Memory B cell (primary cell): Measurements from ENCODE around the gene GPD1L.
"Not testable (repeated sequence)": the region's sequence is repeated elsewhere in the genome, so short reads cannot be mapped to it uniquely, and the experiment has no call there.

ENCODE experiments used
- ATAC-seq: fragments of 150-1000 bp; cut with Tn5 transposase; 2 replicates; pipeline ENCODE4 v1.10.0; 2021; ENCODE audit warnings: low read depth, mild to moderate bottlenecking, moderate library complexity
- DNase-seq, 2 donors: peaks; one replicate each; pipeline ENCODE4 v3.0.0; 2022; ENCODE audit warnings: low spot score in 2 of 2
- H3K27ac Mint-ChIP-seq: one replicate; pipeline ENCODE4 v1.8.0; 2022; ENCODE audit warnings: mild to moderate bottlenecking, moderate library complexity, mixed read lengths
- H3K27me3 Mint-ChIP-seq: one replicate; pipeline ENCODE4 v1.8.0; 2022; ENCODE audit warnings: mixed read lengths
- H3K36me3 Mint-ChIP-seq: one replicate; pipeline ENCODE4 v1.8.0; 2022; ENCODE audit warnings: mild to moderate bottlenecking, mixed read lengths
- H3K4me1 Mint-ChIP-seq: one replicate; pipeline ENCODE4 v1.8.0; 2022; ENCODE audit warnings: mixed read lengths
- H3K4me3 Mint-ChIP-seq: one replicate; pipeline ENCODE4 v1.8.0; 2022; ENCODE audit warnings: mild to moderate bottlenecking, moderate library complexity, mixed read lengths
- H3K9me3 Mint-ChIP-seq: one replicate; pipeline ENCODE4 v1.8.0; 2022; ENCODE audit warnings: mixed read lengths

Gene GPD1L

DNA sequence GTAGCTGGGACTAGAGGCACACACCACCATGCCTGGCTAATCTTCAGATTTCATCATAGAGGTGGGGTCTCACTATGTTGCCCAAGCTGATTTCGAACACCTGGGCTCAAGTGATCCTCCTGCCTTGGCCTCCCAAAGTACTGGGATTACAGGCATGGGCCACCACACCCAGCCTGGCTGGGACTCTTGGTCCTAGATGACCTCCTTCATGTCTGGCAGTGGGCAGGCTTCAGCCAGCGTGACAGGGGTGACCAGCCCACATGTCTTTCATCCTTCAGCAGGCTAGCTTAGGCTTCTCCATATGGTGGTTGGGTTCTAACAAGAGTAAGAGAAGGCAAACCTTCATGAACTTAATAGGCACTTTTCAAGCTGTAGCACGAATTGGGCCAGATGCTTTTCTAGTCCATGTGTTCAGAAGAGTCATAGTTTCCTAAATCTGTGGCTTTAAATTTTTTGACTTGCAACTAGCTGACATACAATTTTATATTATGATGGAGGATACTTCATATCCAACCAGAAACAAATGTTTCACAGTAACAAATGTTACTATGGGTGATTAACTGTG, 7.6 kb downstream of the GPD1L start:
- peak overlapping the region; percentile 75 for H3K4me3 Mint-ChIP-seq
- no peak for DNase-seq
- ATAC-seq: no peak

DNA sequence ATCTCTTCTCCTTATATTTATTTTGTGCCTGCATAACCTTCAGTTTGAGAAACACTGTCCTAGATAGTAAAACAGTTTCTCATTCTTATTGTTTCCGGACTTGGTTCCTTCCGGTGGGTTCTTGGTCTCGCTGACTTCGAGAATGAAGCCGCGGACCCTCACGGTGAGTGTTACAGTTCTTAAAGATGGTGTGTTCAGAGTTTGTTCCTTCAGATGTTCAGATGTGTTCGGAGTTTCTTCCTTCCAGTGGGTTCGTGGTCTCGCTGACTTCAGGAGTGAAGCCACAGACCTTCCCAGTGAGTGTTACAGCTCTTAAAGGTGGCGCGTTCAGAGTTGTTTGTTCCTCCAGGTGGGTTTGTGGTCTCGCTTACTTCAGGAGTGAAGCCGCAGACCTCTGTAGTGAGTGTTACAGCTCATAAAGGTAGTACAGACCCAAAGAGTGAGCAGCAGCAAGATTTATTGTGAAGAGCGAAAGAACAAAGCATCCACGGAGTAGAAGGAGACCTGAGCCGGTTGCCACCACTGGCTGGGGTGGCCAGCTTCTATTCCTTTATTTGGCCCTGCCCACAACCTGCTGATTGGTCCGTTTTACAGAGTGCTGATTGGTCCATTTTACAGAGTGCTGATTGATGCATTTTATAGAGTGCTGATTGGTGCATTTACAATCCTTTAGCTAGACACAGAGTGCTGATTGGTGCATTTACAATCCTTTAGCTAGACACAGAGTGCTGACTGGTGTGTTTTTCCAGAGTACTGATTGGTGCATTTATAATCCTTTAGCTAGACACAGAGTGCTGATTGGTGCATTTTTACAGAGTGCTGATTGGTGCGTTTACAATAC, 8.3 kb downstream of the GPD1L start:
- H3K27me3 Mint-ChIP-seq, DNase-seq, H3K27ac Mint-ChIP-seq, H3K9me3 Mint-ChIP-seq, H3K36me3 Mint-ChIP-seq: not testable (repeated sequence)
- peaks cover 19% of the 10 kb centered on the region for H3K4me1 Mint-ChIP-seq
- ATAC-seq: peak; percentile 37
- H3K4me3 Mint-ChIP-seq: peak overlapping the region; percentile 75

More for the DNA sequence above, 7.6 kb downstream of the GPD1L start:
- H3K4me1 Mint-ChIP-seq: peaks cover 21% of the 10 kb centered on the region
- peaks cover 5% of the 10 kb centered on the region for H3K36me3 Mint-ChIP-seq
- no peak overlapping the region for H3K27ac Mint-ChIP-seq
- no peaks in the 10 kb centered on the region for H3K9me3 Mint-ChIP-seq
- H3K27me3 Mint-ChIP-seq: no peaks in the 10 kb centered on the region

DNA sequence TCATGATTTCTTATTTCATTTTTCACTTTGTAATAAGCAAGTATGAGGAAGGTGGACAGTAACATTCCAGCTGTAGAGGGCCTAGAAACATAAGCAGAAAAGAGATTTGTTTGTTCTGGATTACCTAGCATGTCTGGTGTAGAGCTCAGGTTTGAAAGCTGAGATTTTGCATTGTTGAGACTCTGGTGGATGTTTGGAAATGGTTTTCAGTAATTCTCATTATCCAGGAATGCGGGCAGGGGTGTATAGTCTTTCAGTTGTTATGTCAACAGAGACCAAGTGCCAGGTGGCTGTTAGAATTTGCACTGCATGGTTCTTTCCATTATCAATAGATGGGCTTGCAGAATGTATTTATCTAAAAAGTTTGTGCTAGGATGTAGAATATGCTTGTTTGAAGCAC, 10.9 kb downstream of the GPD1L start:
- no peaks in the 10 kb centered on the region for H3K27me3 Mint-ChIP-seq
- peaks cover 4% of the 10 kb centered on the region for H3K36me3 Mint-ChIP-seq
- no peaks in the 10 kb centered on the region for H3K9me3 Mint-ChIP-seq
- DNase-seq: no peak
- H3K4me3 Mint-ChIP-seq: no peak overlapping the region
- no peak for ATAC-seq
- peaks cover 23% of the 10 kb centered on the region for H3K4me1 Mint-ChIP-seq
- no peak overlapping the region for H3K27ac Mint-ChIP-seq

DNA sequence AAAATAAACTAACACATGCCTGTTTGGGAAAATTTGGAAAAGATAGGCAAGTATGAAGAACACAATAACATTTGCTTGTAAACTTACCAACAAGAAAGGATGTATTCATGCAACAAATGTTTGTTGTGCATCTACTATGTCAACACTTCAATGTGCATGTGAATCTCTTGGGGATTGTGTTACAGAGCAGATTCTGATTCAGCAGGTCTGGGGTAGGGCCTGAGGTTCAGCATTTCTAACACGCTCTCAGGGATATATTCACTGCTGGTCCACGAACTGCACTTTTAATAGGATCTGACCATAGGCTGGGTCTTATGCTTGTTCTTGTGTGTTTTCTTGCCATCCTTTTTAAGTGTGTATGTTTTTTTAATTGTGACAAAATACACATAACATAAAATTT, 11.8 kb downstream of the GPD1L start:
- ATAC-seq (no peak), DNase-seq (no peak)
- Mint-ChIP-seq H3K4me3 (no peak overlapping the region), H3K4me1 (peaks cover 22% of the 10 kb centered on the region), H3K36me3 (peaks cover 4% of the 10 kb centered on the region), H3K9me3 (no peaks in the 10 kb centered on the region), H3K27ac (no peak overlapping the region), H3K27me3 (no peaks in the 10 kb centered on the region)

DNA sequence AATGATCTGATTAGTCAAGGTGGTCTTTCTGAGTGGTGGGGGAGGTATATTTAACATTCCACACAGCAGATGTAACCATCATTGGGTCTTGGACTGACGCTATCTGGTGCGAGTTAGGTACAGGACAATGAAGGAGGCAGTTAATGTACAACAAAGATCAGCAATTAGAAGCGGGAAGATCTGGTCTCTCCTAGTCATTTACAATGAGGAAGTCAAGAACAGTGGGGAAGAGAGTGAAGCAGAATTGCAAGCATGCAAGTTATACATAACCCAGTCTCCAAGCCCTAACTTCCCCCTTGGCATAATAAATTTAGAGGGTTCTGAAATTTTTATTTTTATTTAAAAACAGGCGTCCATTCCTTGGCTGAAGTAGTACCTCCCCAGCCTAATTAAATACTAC, 14.1 kb downstream of the GPD1L start:
- Mint-ChIP-seq H3K27me3 (no peaks in the 10 kb centered on the region), H3K27ac (no peak overlapping the region), H3K4me3 (no peak overlapping the region), H3K36me3 (no peaks in the 10 kb centered on the region), H3K9me3 (no peaks in the 10 kb centered on the region), H3K4me1 (peaks cover 13% of the 10 kb centered on the region)
- DNase-seq: no peak
- ATAC-seq: no peak

DNA sequence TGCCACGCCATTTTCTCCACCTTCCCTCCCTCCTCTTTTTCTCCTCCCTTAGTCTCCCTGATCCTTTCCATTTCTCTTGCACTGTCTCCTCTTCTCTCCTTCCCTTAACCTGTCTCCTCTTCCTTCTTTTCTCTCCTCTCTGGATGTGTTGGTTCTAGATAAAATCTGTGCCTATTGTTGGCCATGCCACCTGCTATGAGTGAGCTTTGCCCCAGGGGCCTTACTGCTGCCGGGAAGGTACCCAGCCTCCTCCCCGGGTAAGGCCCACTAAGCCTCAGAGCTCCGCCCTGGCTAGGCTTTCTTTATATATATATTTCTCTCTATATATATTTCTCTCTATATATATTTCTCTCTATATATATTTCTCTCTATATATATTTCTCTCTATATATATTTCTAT, 14.7 kb downstream of the GPD1L start:
- Mint-ChIP-seq H3K4me1 (peaks cover 13% of the 10 kb centered on the region), H3K27ac (no peak overlapping the region), H3K36me3 (no peaks in the 10 kb centered on the region), H3K27me3 (no peaks in the 10 kb centered on the region), H3K4me3 (no peak overlapping the region), H3K9me3 (no peaks in the 10 kb centered on the region)
- ATAC-seq (no peak), DNase-seq (no peak)

DNA sequence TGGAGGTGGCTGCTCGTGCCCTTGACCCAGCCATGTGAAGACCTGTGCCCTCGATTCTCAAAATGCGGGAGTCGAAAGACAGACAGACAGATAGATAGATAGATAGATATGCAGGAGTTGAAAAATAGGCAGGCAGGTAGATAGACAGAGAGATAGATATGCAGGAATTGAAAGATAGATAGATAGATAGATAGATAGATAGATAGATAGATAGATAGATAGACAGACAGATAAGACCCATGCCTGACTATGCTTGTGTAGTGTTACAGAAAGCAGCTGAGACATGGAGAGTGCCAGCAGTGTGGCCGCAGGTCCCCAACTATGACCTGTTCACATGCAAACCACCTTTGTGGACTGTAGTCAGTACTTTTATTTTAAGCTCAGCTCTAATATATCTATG, 17.2 kb downstream of the GPD1L start:
- peaks cover 8% of the 10 kb centered on the region for H3K4me1 Mint-ChIP-seq
- no peak overlapping the region for H3K4me3 Mint-ChIP-seq
- ATAC-seq (no peak), DNase-seq (no peak)
- no peak overlapping the region for H3K27ac Mint-ChIP-seq
- H3K27me3 Mint-ChIP-seq: no peaks in the 10 kb centered on the region
- no peaks in the 10 kb centered on the region for H3K36me3 Mint-ChIP-seq
- H3K9me3 Mint-ChIP-seq: no peaks in the 10 kb centered on the region

DNA sequence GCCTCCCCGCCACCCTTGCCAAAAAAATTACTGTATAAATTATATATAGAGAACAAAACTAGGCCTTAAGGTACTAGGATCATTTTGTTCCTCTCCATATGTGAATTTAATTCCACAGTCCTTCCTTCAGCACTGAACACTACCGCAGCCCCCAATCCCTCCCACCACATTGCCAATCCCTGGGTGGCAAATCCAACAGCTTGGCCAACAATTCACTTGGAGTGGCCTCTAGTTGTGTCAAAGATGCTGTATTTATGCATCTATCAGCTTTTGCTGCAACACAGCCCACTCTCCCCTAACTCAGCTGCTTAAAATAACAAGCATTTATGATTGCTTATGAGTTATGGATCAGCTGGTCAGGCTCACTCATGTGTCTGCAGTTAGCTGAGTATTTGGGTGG, 18.6 kb downstream of the GPD1L start:
- Mint-ChIP-seq H3K4me1 (peaks cover 8% of the 10 kb centered on the region), H3K27ac (no peak overlapping the region), H3K9me3 (no peaks in the 10 kb centered on the region), H3K27me3 (no peaks in the 10 kb centered on the region), H3K36me3 (no peaks in the 10 kb centered on the region), H3K4me3 (no peak overlapping the region)
- DNase-seq (no peak), ATAC-seq (no peak)

DNA sequence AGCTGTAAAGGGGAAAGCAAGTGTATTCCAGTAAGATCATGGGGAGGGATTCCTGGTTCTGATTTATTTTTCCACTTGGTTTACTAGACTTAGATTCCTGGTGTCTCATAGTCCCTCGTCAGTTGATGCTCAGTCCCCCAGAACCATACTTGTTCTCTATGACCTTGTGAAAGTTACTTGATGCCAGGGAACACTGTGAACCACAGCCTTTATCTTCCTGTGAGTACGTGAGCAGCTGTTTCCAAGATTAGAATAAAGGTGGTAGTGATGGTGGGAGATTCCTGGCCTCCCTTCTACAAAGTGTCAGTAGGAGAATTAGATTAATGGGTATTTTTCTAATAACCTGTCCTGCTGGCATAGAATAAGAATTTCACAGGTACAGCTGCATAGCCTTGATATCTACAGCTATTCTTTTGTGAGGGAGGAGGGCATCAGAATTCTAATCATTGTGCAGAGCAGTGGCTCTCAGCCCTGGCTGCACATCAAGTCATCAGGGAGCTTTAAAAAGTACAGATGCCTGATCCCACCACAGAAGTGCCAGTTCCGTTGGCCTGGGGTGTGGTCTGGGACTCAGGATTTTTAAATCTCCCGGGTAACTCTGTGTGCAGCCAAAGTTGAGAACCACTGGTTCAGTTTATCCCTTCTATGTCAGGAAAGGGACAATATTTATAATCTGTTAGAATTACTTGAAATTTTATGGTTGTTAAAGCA, 20.0 kb downstream of the GPD1L start:
- H3K4me3 Mint-ChIP-seq: no peak overlapping the region
- DNase-seq: no peak
- H3K36me3 Mint-ChIP-seq: peaks cover 8% of the 10 kb centered on the region
- H3K9me3 Mint-ChIP-seq: no peaks in the 10 kb centered on the region
- no peak overlapping the region for H3K27ac Mint-ChIP-seq
- no peak for ATAC-seq
- no peaks in the 10 kb centered on the region for H3K27me3 Mint-ChIP-seq
- H3K4me1 Mint-ChIP-seq: peaks cover 2% of the 10 kb centered on the region

DNA sequence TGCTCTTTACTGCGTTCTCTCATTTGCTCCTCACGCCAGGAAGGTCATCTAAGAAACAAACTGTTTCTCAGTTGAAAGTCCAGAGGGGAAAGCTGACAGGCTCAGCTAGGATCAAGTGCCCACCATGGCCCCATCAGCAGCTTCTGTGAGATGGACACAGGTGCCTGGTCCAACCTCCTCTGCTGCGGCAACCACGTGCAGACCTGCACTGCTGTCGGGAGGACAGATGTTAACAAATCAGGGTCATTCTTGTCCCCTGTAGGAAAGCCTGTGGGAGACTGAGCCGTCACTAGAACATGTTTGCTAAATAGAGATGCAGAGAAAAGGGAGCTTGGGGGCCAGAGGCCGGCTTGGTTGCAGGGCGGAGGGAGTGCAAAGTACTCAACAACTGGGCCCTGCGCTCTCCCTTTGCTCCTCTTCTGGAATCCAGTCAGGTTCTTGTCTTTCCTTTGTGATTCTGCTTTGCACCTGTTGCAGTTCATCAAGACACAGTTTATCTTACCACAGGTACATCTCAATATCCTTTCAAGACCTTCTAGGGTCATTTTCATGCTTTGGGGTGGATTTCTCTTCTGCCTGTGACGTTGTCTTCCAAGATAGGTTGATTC, 20.9 kb downstream of the GPD1L start:
- H3K27me3 Mint-ChIP-seq: no peaks in the 10 kb centered on the region
- no peak for ATAC-seq
- H3K4me3 Mint-ChIP-seq: no peak overlapping the region
- peaks cover 2% of the 10 kb centered on the region for H3K4me1 Mint-ChIP-seq
- DNase-seq: no peak
- no peak overlapping the region for H3K27ac Mint-ChIP-seq
- H3K36me3 Mint-ChIP-seq: peaks cover 10% of the 10 kb centered on the region
- H3K9me3 Mint-ChIP-seq: no peaks in the 10 kb centered on the region

DNA sequence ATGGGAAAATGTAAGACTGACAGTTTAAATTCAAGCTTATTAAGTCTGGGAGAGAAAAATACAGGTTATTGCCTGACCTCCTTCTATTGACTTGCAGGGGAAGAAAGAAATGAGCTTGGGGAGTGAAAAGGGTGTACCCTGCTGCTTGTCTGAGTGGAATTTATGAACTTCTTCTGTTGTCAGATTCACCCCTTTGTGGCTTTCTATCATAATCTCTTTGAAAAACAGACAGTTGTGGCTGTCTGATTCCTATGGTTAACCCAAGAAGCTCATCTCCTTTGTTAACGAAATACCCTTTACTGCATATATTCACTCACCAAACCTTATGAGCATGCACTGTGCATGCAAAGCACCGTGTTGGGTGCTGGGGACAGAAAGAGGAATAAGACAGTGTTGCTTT, 22.5 kb downstream of the GPD1L start:
- Mint-ChIP-seq H3K4me3 (no peak overlapping the region), H3K27ac (peak overlapping the region; percentile 43), H3K27me3 (no peaks in the 10 kb centered on the region), H3K9me3 (no peaks in the 10 kb centered on the region), H3K36me3 (peaks cover 10% of the 10 kb centered on the region), H3K4me1 (no peaks in the 10 kb centered on the region)
- ATAC-seq (no peak), DNase-seq (no peak)

DNA sequence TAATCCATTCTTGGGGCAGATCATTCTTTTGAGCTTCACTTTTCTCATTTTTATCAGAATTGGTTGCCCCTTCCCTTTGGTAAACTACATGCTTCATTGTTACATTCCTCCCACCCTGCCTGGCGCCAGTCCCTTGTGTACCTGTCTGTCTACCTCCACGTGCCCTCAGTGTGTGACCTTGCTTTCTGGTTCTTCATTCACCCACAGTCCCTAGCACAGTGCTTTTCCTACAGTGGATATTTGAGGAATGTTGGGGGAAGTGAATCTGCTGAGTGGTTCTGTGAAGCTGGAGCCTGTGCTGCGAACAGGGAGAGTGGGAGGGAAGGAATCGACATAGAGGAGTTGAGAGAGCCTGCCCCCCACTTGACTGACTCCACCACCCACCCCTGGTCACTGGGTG, 23.4 kb downstream of the GPD1L start:
- Mint-ChIP-seq H3K36me3 (peaks cover 10% of the 10 kb centered on the region), H3K4me3 (no peak overlapping the region), H3K9me3 (no peaks in the 10 kb centered on the region), H3K27ac (no peak overlapping the region), H3K4me1 (no peaks in the 10 kb centered on the region), H3K27me3 (no peaks in the 10 kb centered on the region)
- no peak for DNase-seq
- no peak for ATAC-seq

DNA sequence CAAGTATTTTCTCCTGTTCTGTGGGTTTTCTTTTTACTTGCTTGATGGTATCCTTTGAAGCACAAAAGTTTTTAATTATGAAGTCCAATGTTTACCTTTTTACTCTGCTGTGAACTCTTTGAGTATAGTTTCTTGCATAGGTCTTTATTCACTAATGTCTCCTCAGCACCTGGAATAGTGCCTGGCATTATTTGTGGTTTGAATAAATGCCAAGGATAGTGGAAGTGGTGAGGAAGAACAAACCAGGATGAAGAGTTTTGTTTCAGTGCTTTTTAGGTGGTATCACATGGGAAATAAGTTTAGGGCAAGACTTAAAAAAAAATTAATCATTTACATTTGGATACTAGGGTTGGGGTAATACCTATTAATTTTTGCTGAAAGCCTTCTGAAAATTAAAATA, 25.7 kb downstream of the GPD1L start:
- Mint-ChIP-seq H3K27ac (no peak overlapping the region), H3K4me1 (peaks cover 7% of the 10 kb centered on the region), H3K9me3 (no peaks in the 10 kb centered on the region), H3K36me3 (peaks cover 16% of the 10 kb centered on the region), H3K4me3 (no peak overlapping the region), H3K27me3 (no peaks in the 10 kb centered on the region)
- ATAC-seq (no peak), DNase-seq (no peak)

DNA sequence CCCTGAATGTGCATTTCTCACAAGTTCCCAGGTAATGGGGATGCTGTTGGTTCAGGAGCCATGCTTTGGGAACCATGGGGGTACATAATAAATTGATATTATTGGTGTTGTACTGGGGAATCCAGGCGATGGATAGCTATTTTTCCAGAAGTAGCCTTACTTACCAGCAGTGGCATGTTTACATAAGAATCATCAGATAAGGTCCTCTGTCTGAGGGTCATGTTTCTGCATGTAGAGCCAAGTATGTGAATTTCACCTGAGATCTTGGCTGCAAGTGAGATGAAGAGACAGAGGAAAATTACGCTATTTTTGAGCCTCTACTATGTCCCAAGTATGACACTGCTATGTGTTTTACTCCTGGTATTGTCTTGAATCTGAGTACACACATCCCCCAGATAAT, 26.3 kb downstream of the GPD1L start:
- Mint-ChIP-seq H3K36me3 (peaks cover 16% of the 10 kb centered on the region), H3K4me3 (no peak overlapping the region), H3K4me1 (peaks cover 10% of the 10 kb centered on the region), H3K27me3 (no peaks in the 10 kb centered on the region), H3K9me3 (no peaks in the 10 kb centered on the region), H3K27ac (no peak overlapping the region)
- ATAC-seq (no peak), DNase-seq (no peak)
